ENCODE measurements around the gene USF2.
A peak's percentile ranks its signal among the peaks of the same experiment; 100 is the strongest.

USF2 gene

GRCh38 chr19:35298561-35298972, 29.8 kb downstream of the USF2 start (continued):
- no peak for TF ChIP-seq TSHZ1 (tag by site-specific recombination; IDR thresholded peaks at IDR 0.05; ENCODE audit: borderline replicate concordance)
- no peak for TF ChIP-seq ZNF777 (tag by site-specific recombination; IDR thresholded peaks at IDR 0.05; ENCODE audit: borderline replicate concordance)
- peak; percentile 78 for TF ChIP-seq ZNF473 (tag by site-specific recombination; IDR thresholded peaks at IDR 0.05)
- TF ChIP-seq ZNF140 (tag by site-specific recombination; IDR thresholded peaks at IDR 0.05), result no peak
- TF ChIP-seq ZNF433 (tag by site-specific recombination; IDR thresholded peaks at IDR 0.05; ENCODE audit: low read depth), result no peak
- TF ChIP-seq ZBTB26 (tag by site-specific recombination; optimal IDR thresholded peaks at IDR 0.05), result no peak
- TF ChIP-seq ZNF837 (tag by site-specific recombination; IDR thresholded peaks at IDR 0.05), result no peak
- no peak for TF ChIP-seq BCL11B (tag by site-specific recombination; IDR thresholded peaks at IDR 0.05; ENCODE audit: low read depth)
- TF ChIP-seq ZBTB10 (tag by site-specific recombination; IDR thresholded peaks at IDR 0.05), result no peak
- no peak for TF ChIP-seq CTCF (tag by site-specific recombination; IDR thresholded peaks at IDR 0.05)
- TF ChIP-seq ZNF404 (tag by site-specific recombination; IDR thresholded peaks at IDR 0.05), result peak; percentile 10; the same call in 1 of the 2 replicates
- no peak for TF ChIP-seq ZNF580 (tag by site-specific recombination; IDR thresholded peaks at IDR 0.05)
- no peak for TF ChIP-seq EGR2 (tag by site-specific recombination; IDR thresholded peaks at IDR 0.05; ENCODE audit: low read depth)
- no peak for TF ChIP-seq ZNF341 (tag by site-specific recombination; IDR thresholded peaks at IDR 0.05; ENCODE audit: low read depth)
- no peak for TF ChIP-seq GLI4 (tag by site-specific recombination; IDR thresholded peaks at IDR 0.05)
- peak; percentile 76; the same call in 1 of the 2 replicates for TF ChIP-seq ZNF248 (tag by site-specific recombination; IDR thresholded peaks at IDR 0.05)
- TF ChIP-seq ELK4 (IDR thresholded peaks at IDR 0.05; ENCODE audit: borderline replicate concordance, low read depth, low read length), result no peak
- TF ChIP-seq ZNF48 (tag by site-specific recombination; IDR thresholded peaks at IDR 0.05), result no peak
- TF ChIP-seq ZNF785 (tag by site-specific recombination; IDR thresholded peaks at IDR 0.05), result no peak; the same call in none of the 2 replicates
- no peak for TF ChIP-seq HIC1 (tag by site-specific recombination; IDR thresholded peaks at IDR 0.05)
- TF ChIP-seq ZNF558 (tag by site-specific recombination; IDR thresholded peaks at IDR 0.05), result no peak
- no peak; the same call in 1 of the 2 replicates for TF ChIP-seq KLF16 (tag by site-specific recombination; IDR thresholded peaks at IDR 0.05)
- TF ChIP-seq ZNF585B (tag by site-specific recombination; IDR thresholded peaks at IDR 0.05), result no peak
- TF ChIP-seq ZNF529 (tag by site-specific recombination; IDR thresholded peaks at IDR 0.05; ENCODE audit: insufficient replicate concordance), result no peak
- no peak for TF ChIP-seq ZNF654 (tag by site-specific recombination; IDR thresholded peaks at IDR 0.05; ENCODE audit: low read depth)

All from HEK293 (cell line).